NCI-H526 (cell line): Measurements from ENCODE around the gene PACS1.
"Not testable (repeated sequence)": the region's sequence is repeated elsewhere in the genome, so short reads cannot be mapped to it uniquely, and the experiment has no call there.

Source experiments
- DNase-seq, 2 experiments: peaks; one replicate each; lab custom pipeline; 2025; lab: John Stamatoyannopoulos, UW

PACS1 gene

GRCh38 chr11:66111158-66111557, 41.1 kb downstream of the PACS1 start:
- DNase-seq, result no peak

GRCh38 chr11:66112041-66112491, 42.0 kb downstream of the PACS1 start:
- DNase-seq, result no peak

GRCh38 chr11:66112601-66113499, 42.8 kb downstream of the PACS1 start:
- DNase-seq, result no peak

- not testable (repeated sequence) for DNase-seq
Measured at GRCh38 chr11:66114957-66115356, 44.9 kb downstream of the PACS1 start.

- no peak for DNase-seq
Measured at GRCh38 chr11:66115638-66116301, 45.7 kb downstream of the PACS1 start.

- DNase-seq, result no peak
Measured at GRCh38 chr11:66116576-66117361, 46.7 kb downstream of the PACS1 start.

GRCh38 chr11:66118847-66119246, 48.8 kb downstream of the PACS1 start:
- DNase-seq, result no peak

GRCh38 chr11:66119348-66120133, 49.5 kb downstream of the PACS1 start:
- DNase-seq, result no peak

GRCh38 chr11:66121466-66121865, 51.4 kb downstream of the PACS1 start:
- DNase-seq, result no peak

- DNase-seq, result no peak
Measured at GRCh38 chr11:66123902-66124301, 53.8 kb downstream of the PACS1 start.

GRCh38 chr11:66124564-66124963, 54.5 kb downstream of the PACS1 start:
- DNase-seq, result no peak

- no peak for DNase-seq
Measured at GRCh38 chr11:66126064-66126463, 56.0 kb downstream of the PACS1 start.

- peak; percentile 84 to 90 for DNase-seq
Measured at GRCh38 chr11:66126808-66127555, 56.9 kb downstream of the PACS1 start.

GRCh38 chr11:66130978-66131377, 60.9 kb downstream of the PACS1 start:
- no peak for DNase-seq

GRCh38 chr11:66131937-66132632, 62.0 kb downstream of the PACS1 start:
- no peak for DNase-seq

GRCh38 chr11:66133216-66133775, 63.2 kb downstream of the PACS1 start:
- no peak for DNase-seq

GRCh38 chr11:66136752-66137123, 66.7 kb downstream of the PACS1 start:
- DNase-seq, result no peak

- DNase-seq, result no peak
Measured at GRCh38 chr11:66139817-66140404, 69.8 kb downstream of the PACS1 start.
